SK-N-SH (cell line): ENCODE data around the gene SETD3.

Experiments
- CTCF ChIP-seq: fragments of 200-600 bp; sonication (generic); IDR thresholded peaks from 2 replicates; pipeline ENCODE4 v1.6.1; 2017; ENCODE audit warnings: antibody characterized with exemption, mild to moderate bottlenecking, moderate library complexity
- FOSL2 ChIP-seq: IDR thresholded peaks from 2 replicates; pipeline ENCODE4 v1.4.0; 2012; ENCODE audit warnings: low read depth, mild to moderate bottlenecking, moderate library complexity, borderline replicate concordance
- MAX ChIP-seq: IDR thresholded peaks from 2 replicates; pipeline ENCODE4 v1.4.0; 2012; ENCODE audit warnings: low read depth
- MXI1 ChIP-seq: IDR thresholded peaks from 2 replicates; pipeline ENCODE4 v1.6.1; 2012; ENCODE audit warnings: mild to moderate bottlenecking, low read depth, low read length, improper control_type of control experiment
- RAD21 ChIP-seq: IDR thresholded peaks from 2 replicates; pipeline ENCODE4 v1.6.1; 2012; ENCODE audit warnings: mild to moderate bottlenecking, low read length
- RCOR1 ChIP-seq: fragments of 150-350 bp; IDR thresholded peaks from 2 replicates; pipeline ENCODE4 v1.6.1; 2017; ENCODE audit warnings: antibody characterized with exemption, low read length
- RXRA ChIP-seq: IDR thresholded peaks from 2 replicates; pipeline ENCODE4 v1.4.0; 2012; ENCODE audit warnings: low read depth, mild to moderate bottlenecking, borderline replicate concordance
- SIN3A ChIP-seq: IDR thresholded peaks from 2 replicates; pipeline ENCODE4 v1.6.1; 2012; ENCODE audit warnings: low read depth, mild to moderate bottlenecking, low read length, moderate library complexity, borderline replicate concordance
- TAF1 ChIP-seq: IDR thresholded peaks from 2 replicates; pipeline ENCODE4 v1.6.1; 2012; ENCODE audit warnings: low read depth, mild to moderate bottlenecking, low read length, moderate library complexity, borderline replicate concordance
- TCF12 ChIP-seq: IDR thresholded peaks from 2 replicates; pipeline ENCODE4 v1.4.0; 2012
- TEAD4 ChIP-seq: IDR thresholded peaks from 2 replicates; pipeline ENCODE4 v1.4.0; 2012; ENCODE audit warnings: mild to moderate bottlenecking, borderline replicate concordance; ENCODE audit not compliant: insufficient read depth

- TF ChIP-seq SIN3A (no peak), CTCF (no peak), RXRA (no peak), RCOR1 (no peak), RAD21 (no peak), TAF1 (no peak), TEAD4 (no peak), MXI1 (no peak), FOSL2 (no peak), TCF12 (no peak), MAX (no peak)
These were observed 1.3 kb downstream of the SETD3 start for GRCh38 chr14:99479160-99479905.
